Heart left ventricle (tissue), 13 donors: ENCODE data around the gene CWC27.

ENCODE experiments used
- POLR2A ChIP-seq, 2 donors: fragments of 450-650 bp; IDR thresholded peaks; one replicate each; pipeline ENCODE4 v1.6.1; 2017; ENCODE audit warnings: antibody characterized with exemption in 2 of 2, mild to moderate bottlenecking in 2 of 2, moderate library complexity in 2 of 2
- TF ChIP-seq, protein P1 (sequence below), 12 donors: fragments of 200-600 bp; sonication (generic) in 4 of 12; IDR thresholded peaks; one replicate each; pipeline versions ENCODE4 v1.5.0 to v1.8.0; 2018 to 2022; ENCODE audit warnings: antibody characterized with exemption in 12 of 12, mild to moderate bottlenecking in 5 of 12
- donor health status: ischemic (EF 13 %, LVEDD 7.1; RV severe dilation, severe dysfunction).
- donor health status: DM: no; HTN: yes; CAD: no.
- donor health status: DM: no; HTN: no; CAD: no.
- donor health status: ischemic (EF 25% LVEDD 6.9; RV normal size, moderate dysfunction).
- donor health status: ischemic (EF 25% LVEDD 5.7; RV mildly dilated, moderate dysfunction).
- donor health status: ischemic (EF 35%, LVEDD 5.7; RV mildly dilated, moderate dysfunction).
- donor health status: nonischemic (EF 11% LVEDD 7.7; RV severe dilation, severe dysfunction).
- donor health status: DM: yes; HTN: yes; CAD: no.
- donor health status: PGD.
- donor health status: ischemic (EF 29% LVEDD 5.4; RV normal size, mild dysfunction).
- donor health status: nonischemic (EF 23%, LVEDD 6.1; RV moderate dilation, normal function).

DNA sequence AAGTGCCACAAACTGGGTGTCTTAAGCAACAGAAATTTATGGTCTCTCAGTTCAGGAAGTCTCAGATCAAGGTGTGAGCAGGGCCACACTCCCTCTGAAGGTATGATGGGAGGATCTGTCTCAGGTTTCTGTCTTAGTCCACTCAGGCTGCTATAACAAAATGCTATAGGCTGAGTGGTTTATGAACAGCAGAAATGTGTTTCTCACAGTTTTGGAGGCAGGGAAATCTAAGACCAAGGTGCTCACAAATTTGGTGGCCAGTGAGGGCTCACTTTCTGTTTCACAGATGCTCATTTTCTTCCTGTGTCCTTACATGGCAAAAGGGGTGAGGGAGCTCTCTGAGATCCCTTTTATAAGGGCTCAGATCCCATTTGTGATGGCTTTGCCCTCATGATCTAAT lies 281.4 kb downstream of the CWC27 start:
- TF ChIP-seq, protein P1, sequence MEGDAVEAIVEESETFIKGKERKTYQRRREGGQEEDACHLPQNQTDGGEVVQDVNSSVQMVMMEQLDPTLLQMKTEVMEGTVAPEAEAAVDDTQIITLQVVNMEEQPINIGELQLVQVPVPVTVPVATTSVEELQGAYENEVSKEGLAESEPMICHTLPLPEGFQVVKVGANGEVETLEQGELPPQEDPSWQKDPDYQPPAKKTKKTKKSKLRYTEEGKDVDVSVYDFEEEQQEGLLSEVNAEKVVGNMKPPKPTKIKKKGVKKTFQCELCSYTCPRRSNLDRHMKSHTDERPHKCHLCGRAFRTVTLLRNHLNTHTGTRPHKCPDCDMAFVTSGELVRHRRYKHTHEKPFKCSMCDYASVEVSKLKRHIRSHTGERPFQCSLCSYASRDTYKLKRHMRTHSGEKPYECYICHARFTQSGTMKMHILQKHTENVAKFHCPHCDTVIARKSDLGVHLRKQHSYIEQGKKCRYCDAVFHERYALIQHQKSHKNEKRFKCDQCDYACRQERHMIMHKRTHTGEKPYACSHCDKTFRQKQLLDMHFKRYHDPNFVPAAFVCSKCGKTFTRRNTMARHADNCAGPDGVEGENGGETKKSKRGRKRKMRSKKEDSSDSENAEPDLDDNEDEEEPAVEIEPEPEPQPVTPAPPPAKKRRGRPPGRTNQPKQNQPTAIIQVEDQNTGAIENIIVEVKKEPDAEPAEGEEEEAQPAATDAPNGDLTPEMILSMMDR (IDR thresholded peaks at IDR 0.05), result no peak
- no peak for TF ChIP-seq POLR2A (IDR thresholded peaks at IDR 0.05)
